OCI-LY1 (cell line): ENCODE results near the gene TTC24.

Experiments used
- H2AFZ ChIP-seq: fragments of 200-600 bp; sonication (generic), shearing (Covaris generic); 2 replicates; pipeline ENCODE4 v1.6.0; 2014; ENCODE audit warnings: antibody characterized with exemption, mild to moderate bottlenecking, low read length
- H3F3A ChIP-seq: fragments of 200-600 bp; sonication (generic), shearing (Covaris generic); 2 replicates; pipeline ENCODE4 v1.6.0; 2014; ENCODE audit warnings: mild to moderate bottlenecking, antibody characterized with exemption, low read length, moderate library complexity; ENCODE audit not compliant: insufficient read depth
- H3K27ac ChIP-seq: fragments of 200-600 bp; sonication (generic); 2 replicates; pipeline ENCODE4 v1.5.1; 2014; ENCODE audit warnings: low read length, mixed run types, mild to moderate bottlenecking, low read depth; ENCODE audit not compliant: poor library complexity, severe bottlenecking
- H3K27me3 ChIP-seq: fragments of 200-600 bp; sonication (generic); 2 replicates; pipeline ENCODE4 v1.6.0; 2014; ENCODE audit warnings: antibody characterized with exemption, mild to moderate bottlenecking, low read length, moderate library complexity; ENCODE audit not compliant: insufficient read depth
- H3K36me3 ChIP-seq: fragments of 200-600 bp; sonication (generic); 2 replicates; pipeline ENCODE4 v1.6.1; 2014; ENCODE audit warnings: mild to moderate bottlenecking, antibody characterized with exemption, low read length, moderate library complexity, mixed read lengths; ENCODE audit not compliant: insufficient read depth
- H3K4me1 ChIP-seq: fragments of 200-600 bp; sonication (generic); 2 replicates; pipeline ENCODE4 v1.5.1; 2014; ENCODE audit warnings: mild to moderate bottlenecking, low read length, moderate library complexity; ENCODE audit not compliant: insufficient read depth, severe bottlenecking
- H3K4me2 ChIP-seq: fragments of 200-600 bp; sonication (generic), shearing (Covaris generic); 2 replicates; pipeline ENCODE4 v1.6.1; 2014; ENCODE audit warnings: low read length
- H3K4me3 ChIP-seq: fragments of 200-600 bp; sonication (generic); 2 replicates; pipeline ENCODE4 v1.5.1; 2014; ENCODE audit warnings: low read length, low read depth, mild to moderate bottlenecking, mixed read lengths; ENCODE audit not compliant: poor library complexity, severe bottlenecking
- H3K79me2 ChIP-seq: fragments of 200-600 bp; shearing (Covaris generic); 2 replicates; pipeline ENCODE4 v1.6.1; 2016; ENCODE audit warnings: mixed run types, low read length, mixed read lengths; ENCODE audit not compliant: insufficient read depth
- H3K9ac ChIP-seq: fragments of 200-600 bp; sonication (generic), shearing (Covaris generic); 2 replicates; pipeline ENCODE4 v1.6.1; 2014; ENCODE audit warnings: mild to moderate bottlenecking, low read length, mixed read lengths
- H3K9me2 ChIP-seq: fragments of 200-600 bp; sonication (generic), shearing (Covaris generic); 2 replicates; pipeline ENCODE4 v1.6.1; 2014; ENCODE audit warnings: low read depth, mild to moderate bottlenecking, low read length, mixed read lengths
- H3K9me3 ChIP-seq: fragments of 200-600 bp; shearing (Covaris generic); 2 replicates; pipeline ENCODE4 v1.6.1; 2014; ENCODE audit warnings: low read length, mixed read lengths
- H4K20me1 ChIP-seq: fragments of 200-600 bp; sonication (generic), shearing (Covaris generic); 2 replicates; pipeline ENCODE4 v1.6.0; 2016; ENCODE audit warnings: mild to moderate bottlenecking, low read length; ENCODE audit not compliant: insufficient read depth
- EZH2 ChIP-seq: fragments of 200-600 bp; sonication (generic), shearing (Covaris generic); IDR thresholded peaks from 2 replicates; pipeline ENCODE4 v1.8.0; 2017; ENCODE audit warnings: borderline replicate concordance, mixed run types, mild to moderate bottlenecking, antibody characterized with exemption, low read length, moderate library complexity, mixed read lengths
- TF ChIP-seq, protein P1 (sequence below): fragments of 200-600 bp; sonication (generic), shearing (Covaris generic); IDR thresholded peaks from 2 replicates; pipeline ENCODE4 v1.5.1; 2017; ENCODE audit warnings: mild to moderate bottlenecking, antibody characterized with exemption, low read length, moderate library complexity, mixed read lengths

The TTC24 gene

DNA sequence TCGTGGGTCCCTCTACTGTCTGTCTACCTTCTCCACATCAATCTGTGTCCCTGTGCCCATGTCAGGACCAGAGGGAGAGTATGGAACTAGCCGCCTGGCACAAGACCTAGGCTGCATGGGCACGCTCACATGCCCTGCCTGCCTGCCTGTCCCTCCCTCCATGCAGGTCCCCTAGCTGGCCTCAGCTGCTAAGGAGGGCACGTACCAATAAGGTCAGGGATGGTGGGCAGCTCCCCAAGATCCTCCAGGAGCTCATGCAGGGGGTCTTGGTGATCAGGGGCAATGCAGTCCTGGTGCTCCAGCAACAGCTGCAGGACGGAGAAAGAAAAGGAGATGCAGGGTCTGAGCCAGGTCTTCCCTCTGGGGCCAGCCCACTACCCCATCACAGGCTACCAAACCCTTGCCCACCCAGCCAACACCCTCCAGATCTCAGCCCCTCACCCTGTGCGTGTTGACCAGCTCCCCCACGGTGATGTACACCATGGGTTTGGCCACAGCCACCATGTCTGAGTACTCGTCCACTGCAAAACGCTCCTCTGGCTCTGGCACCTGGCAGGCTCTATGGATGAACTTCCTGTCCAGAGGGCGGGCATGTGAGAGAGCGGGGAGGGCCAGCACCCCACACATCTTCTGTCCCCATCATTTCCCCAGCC is 45.8 kb upstream of the TTC24 start:
- H3K9me3 ChIP-seq, result no peaks in the 10 kb centered on the region
- no peaks in the 10 kb centered on the region for H3K27me3 ChIP-seq
- no peak overlapping the region for H3K9ac ChIP-seq
- H2AFZ ChIP-seq, result no peak overlapping the region
- no peak for TF ChIP-seq EZH2
- TF ChIP-seq, protein P1, sequence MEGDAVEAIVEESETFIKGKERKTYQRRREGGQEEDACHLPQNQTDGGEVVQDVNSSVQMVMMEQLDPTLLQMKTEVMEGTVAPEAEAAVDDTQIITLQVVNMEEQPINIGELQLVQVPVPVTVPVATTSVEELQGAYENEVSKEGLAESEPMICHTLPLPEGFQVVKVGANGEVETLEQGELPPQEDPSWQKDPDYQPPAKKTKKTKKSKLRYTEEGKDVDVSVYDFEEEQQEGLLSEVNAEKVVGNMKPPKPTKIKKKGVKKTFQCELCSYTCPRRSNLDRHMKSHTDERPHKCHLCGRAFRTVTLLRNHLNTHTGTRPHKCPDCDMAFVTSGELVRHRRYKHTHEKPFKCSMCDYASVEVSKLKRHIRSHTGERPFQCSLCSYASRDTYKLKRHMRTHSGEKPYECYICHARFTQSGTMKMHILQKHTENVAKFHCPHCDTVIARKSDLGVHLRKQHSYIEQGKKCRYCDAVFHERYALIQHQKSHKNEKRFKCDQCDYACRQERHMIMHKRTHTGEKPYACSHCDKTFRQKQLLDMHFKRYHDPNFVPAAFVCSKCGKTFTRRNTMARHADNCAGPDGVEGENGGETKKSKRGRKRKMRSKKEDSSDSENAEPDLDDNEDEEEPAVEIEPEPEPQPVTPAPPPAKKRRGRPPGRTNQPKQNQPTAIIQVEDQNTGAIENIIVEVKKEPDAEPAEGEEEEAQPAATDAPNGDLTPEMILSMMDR, result no peak
- no peaks in the 10 kb centered on the region for H3K79me2 ChIP-seq
- no peaks in the 10 kb centered on the region for H3F3A ChIP-seq
- no peaks in the 10 kb centered on the region for H3K9me2 ChIP-seq
- H3K27ac ChIP-seq, result no peak overlapping the region
- H3K36me3 ChIP-seq, result no peaks in the 10 kb centered on the region
- no peak overlapping the region for H3K4me3 ChIP-seq
- H3K4me2 ChIP-seq, result no peak overlapping the region
- no peaks in the 10 kb centered on the region for H3K4me1 ChIP-seq
- no peaks in the 10 kb centered on the region for H4K20me1 ChIP-seq

DNA sequence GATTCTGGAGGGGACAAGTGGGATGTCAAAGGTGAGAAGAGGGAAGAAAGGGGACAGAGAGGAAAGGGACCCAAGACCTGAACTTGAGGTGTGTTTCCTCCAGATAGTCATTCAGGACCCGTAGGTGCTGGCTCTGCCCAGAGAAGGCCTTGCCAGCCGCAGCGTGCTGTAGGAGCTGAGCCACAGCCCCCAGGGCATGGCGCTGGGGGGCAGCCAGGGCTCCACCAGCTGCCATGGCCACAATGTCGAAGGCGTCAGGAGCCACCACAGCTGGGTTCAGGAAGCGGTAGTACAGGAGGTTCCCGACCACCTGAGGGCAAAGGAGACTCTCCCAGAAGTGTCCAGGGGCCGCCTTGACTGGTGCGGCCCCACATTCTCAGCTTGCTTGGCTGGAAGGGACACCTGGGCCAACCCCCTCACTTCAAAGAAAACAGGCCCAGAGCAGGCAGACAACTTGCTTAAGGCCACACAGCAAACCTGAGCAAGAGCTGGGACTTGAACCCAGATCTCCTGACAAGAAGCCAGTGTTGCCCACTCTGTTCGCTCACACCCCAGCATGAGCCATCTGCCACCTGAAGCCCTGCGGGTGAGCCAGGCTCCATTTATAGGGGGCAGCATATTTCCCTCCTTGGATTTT is 45.0 kb upstream of the TTC24 start:
- no peaks in the 10 kb centered on the region for H3K79me2 ChIP-seq
- H3K4me1 ChIP-seq, result no peaks in the 10 kb centered on the region
- no peaks in the 10 kb centered on the region for H3K9me3 ChIP-seq
- no peak overlapping the region for H3K9ac ChIP-seq
- H3K4me2 ChIP-seq, result no peak overlapping the region
- TF ChIP-seq, protein P1, result no peak
- TF ChIP-seq EZH2, result no peak
- no peak overlapping the region for H2AFZ ChIP-seq
- no peaks in the 10 kb centered on the region for H4K20me1 ChIP-seq
- no peaks in the 10 kb centered on the region for H3K27me3 ChIP-seq
- H3K36me3 ChIP-seq, result no peaks in the 10 kb centered on the region
- H3K4me3 ChIP-seq, result no peak overlapping the region
- no peaks in the 10 kb centered on the region for H3K9me2 ChIP-seq
- no peaks in the 10 kb centered on the region for H3F3A ChIP-seq
- no peak overlapping the region for H3K27ac ChIP-seq

DNA sequence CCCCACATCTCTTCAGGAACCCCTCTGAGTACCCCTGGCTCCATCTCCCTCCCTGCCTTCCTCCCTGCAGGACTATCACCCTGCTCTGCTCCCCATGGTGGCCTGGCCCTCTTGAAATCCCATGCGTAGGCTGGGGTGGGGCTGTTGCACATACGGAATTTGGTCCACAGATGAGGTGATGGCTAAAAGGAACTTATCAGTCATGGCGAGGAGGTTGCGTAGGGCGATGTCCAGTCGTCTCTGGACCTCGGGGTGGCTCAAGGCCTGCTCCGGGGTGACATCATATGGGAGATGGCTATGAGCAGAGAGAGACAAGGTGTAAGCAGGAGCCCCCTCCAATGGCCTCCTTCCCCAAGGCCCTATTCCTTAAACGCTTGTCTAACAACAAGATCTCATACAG is 42.5 kb upstream of the TTC24 start:
- Histone ChIP-seq H3K79me2 (no peaks in the 10 kb centered on the region), H3K27ac (no peak overlapping the region), H4K20me1 (no peaks in the 10 kb centered on the region), H3K36me3 (no peaks in the 10 kb centered on the region), H3K27me3 (no peaks in the 10 kb centered on the region), H3K4me2 (no peak overlapping the region), H3K9me3 (no peaks in the 10 kb centered on the region), H3K4me3 (no peak overlapping the region), H3K9me2 (no peaks in the 10 kb centered on the region), H2AFZ (no peak overlapping the region), H3K4me1 (no peaks in the 10 kb centered on the region), H3K9ac (no peak overlapping the region), H3F3A (no peaks in the 10 kb centered on the region)
- TF ChIP-seq EZH2, result no peak
- TF ChIP-seq, protein P1, result no peak
